ENCODE data around the gene NSMCE1. TPM values are rescaled to one million over a fixed set of nuclear protein-coding genes. Genes with fewer than 3 reads are reported as not detected.
"Not testable (repeated sequence)": the region's sequence is repeated elsewhere in the genome, so short reads cannot be mapped to it uniquely, and the experiment has no call there.

NSMCE1 gene
- polyA plus RNA-seq, 10 donors: 43.1 to 64.7 (median 44.5) TPM

DNA sequence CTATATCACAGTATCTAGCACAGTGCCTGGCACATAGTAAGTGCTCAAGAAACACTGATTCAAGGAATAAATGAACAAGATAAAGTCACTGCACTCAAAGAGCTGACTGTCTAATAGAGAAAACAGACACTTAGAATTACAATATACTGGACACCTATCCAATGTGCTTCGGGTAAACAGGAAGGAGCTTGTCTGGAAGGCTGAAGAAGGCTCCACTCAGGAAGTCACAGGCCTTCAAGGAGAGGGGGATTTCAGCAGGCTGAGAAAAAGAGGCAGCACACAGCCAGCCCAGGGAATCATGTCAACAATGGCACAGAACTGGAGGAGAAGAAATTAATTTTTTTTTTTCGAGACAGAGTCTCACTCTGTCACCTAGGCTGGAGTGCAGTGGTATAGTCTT, 35.5 kb upstream of the NSMCE1 start:
- no peak for DNase-seq

- DNase-seq: no peak
These were observed 34.9 kb upstream of the NSMCE1 start for GRCh38 chr16:27303256-27304100.

DNA sequence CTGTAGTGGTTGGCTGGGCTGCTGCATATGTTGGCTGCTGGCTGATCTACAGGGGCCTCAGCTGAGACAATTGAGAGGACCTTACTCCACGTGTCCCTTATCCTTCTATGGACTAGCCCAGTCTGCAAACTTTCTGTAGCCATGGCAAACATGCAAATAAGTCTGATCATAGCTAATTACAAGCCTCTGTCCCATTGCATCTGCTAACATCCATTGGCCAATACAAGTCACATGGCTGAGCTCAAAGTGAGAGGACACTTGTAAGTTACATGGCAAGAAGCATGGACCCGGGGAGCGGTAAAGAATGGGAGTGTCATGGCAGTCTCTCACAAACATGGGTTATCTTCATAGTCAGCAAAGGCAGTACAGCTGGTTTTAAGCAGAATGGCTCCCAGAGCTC, 33.6 kb upstream of the NSMCE1 start:
- no peak for DNase-seq

- no peak for DNase-seq
These were observed 32.8 kb upstream of the NSMCE1 start for GRCh38 chr16:27301236-27301861.

GRCh38 chr16:27298132-27298531, 29.6 kb upstream of the NSMCE1 start:
- DNase-seq: no peak

- no peak for DNase-seq
These were observed 24.8 kb upstream of the NSMCE1 start for GRCh38 chr16:27293343-27293742.

GRCh38 chr16:27291722-27292240, 23.2 kb upstream of the NSMCE1 start:
- no peak for DNase-seq

- peak in 1 of 3 donors; percentile 57 for DNase-seq
These were observed 22.5 kb upstream of the NSMCE1 start for GRCh38 chr16:27291106-27291505.

DNA sequence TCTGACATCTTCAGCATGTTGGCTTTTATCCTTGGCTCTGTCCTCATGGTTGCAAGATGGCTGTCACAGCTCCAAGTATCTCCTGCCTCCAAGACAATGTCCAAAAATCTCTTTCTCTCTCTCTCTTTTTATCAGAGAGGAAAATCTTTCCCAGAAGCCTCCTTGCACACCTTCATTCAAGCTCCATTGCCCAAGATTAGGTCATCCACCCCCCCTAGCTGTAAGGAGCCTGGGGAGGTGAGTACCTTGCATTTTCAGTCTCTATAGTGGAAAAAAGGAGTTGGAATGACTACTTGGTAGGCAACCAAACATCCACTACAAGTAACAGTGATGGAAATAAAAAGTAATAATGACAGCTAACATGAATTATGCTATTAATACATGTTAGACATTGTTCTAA, 22.0 kb upstream of the NSMCE1 start:
- DNase-seq: peak in 1 of 3 donors; percentile 46

GRCh38 chr16:27289669-27290068, 21.1 kb upstream of the NSMCE1 start:
- no peak for DNase-seq

DNA sequence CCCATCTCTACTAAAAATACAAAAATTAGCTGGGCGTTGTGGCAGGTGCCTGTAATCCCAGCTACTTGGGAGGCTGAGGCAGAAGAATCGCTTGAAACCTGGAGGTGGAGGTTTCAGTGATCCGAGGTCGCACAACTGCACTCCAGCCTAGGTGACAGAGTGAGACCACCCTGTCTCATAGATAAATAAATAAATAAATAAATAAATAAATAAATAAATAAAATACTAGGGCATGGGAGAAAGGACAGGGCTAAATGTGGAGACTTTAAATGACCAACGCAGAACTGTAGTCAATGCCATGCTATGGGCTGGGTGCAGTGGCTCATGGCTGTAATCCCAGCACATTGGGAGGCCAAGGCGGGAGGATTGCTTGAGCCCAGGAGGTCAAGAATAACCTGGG, 19.7 kb upstream of the NSMCE1 start:
- DNase-seq: not testable (repeated sequence)

DNA sequence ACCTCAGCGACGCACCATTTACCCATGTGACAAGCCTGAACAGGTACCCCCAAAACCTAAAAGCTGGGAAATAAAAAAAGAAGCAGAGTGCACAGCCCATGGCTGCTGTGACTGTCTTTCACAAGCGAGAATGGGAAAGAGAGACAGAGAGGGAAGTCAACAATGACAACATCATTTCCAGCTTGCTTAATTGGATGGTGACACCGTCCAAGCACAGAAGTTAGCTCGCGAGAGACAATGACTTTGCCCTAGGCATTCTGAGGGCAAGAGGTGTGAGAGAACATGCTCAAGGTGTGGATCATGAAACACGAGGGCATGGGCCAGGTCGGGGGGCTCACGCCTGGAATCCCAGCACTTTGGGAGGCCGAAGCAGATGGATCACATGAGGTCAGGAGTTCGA, 19.3 kb upstream of the NSMCE1 start:
- no peak for DNase-seq

- no peak for DNase-seq
These were observed 18.7 kb upstream of the NSMCE1 start for GRCh38 chr16:27287051-27287811.

DNA sequence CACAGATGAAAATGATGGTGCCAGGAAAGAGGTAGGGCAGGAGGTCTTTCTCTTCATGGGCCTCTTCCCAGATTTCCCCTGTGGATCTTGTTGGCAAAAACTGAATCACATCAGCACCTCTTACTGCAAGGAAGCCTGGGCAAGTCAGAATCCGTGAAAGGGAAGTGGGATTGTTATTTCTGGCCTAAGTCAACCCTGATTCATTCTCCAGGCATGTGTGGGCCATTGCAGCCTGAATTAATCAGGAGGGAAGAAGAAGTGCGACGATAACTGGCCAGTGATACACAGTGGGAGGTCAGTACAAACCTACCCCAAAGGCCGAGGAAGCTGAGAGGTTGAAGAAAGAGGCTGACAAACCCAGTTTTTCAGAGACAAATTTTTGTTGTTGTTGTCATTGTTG, 17.9 kb upstream of the NSMCE1 start:
- peak in 1 of 3 donors; percentile 86 for DNase-seq

- peak in 1 of 3 donors; percentile 26 for DNase-seq
These were observed 17.2 kb upstream of the NSMCE1 start for GRCh38 chr16:27285676-27286196.

- DNase-seq: no peak
These were observed 16.5 kb upstream of the NSMCE1 start for GRCh38 chr16:27284865-27285675.

DNA sequence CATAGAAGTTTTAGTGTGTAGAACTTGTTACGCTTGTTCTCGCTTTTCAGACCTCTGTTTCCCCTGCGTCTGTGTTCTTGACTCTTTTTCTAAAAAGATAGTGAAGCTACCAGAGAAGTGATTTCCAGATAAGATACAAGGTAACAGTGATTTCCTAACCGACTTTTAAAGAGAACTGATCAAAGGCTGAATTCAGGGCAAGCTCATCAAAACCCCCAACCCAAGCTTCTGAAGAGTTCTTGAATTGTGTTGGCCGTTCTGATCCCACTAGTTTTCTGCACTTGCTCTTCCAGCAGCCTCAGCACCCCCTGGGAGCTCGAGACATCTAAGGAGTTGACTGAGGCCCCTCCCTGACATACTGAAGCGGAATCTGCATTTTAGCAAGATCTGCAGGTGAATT, 12.7 kb upstream of the NSMCE1 start:
- DNase-seq: no peak

- DNase-seq: no peak
These were observed 6.8 kb upstream of the NSMCE1 start for GRCh38 chr16:27275394-27275793.

DNA sequence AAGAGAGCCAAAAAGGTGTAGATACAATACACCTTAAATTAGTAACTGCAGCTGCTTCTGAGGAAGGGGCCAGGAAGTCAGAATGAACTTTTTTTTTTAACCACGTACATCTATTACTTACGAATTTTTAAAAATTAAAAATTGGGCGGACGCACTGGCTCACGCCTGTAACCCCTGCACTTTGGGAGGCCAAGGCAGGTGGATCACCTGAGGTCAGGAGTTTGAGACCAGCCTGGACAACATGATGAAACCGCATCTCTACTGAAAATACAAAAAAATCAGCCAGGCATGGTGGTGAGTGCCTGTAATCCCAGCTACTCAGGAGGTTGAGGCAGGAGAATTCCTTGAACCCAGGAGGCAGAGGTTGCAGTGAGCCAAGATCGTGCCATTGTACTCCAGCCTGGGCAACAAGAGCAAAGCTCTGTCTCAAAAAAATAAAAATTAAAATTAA, 5.9 kb upstream of the NSMCE1 start:
- DNase-seq: not testable (repeated sequence)

DNA sequence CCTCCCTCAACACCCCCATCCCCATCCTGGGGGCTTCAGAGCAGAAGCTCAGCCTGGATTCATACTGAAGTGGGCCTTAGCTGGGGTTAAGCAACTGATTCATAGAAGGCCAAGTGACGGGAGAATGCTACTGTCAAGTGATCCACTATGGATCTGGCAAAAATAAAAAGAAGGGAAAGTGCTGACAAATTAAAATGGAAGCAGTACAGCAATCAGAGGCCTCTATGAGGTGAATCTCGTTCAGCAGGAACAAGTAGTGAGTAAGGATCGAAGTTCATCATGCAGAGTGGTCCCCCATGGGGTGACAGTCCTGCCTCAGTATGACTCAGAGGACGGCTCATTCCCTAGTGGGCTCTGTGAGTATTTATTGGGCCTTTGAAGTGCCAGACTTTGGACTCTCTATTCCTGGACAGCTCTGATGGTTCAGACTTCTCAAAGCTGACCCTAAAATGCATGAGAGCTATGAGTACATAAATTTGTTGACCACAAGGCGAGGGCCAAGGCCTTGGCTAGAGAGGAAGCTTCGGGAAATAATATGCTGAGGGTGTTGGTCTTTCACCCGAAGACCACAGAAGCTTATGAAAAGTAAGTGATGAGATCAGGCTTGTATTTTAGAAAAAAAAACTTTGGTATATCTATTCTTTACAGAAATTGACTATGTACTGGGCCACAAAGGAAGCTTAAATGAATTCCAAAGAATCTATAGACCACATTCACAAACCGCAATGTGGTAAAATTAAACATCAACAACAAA, 5.3 kb upstream of the NSMCE1 start:
- DNase-seq: peak in 1 of 3 donors; percentile 10

All from muscle of back (tissue), 11 donors.